Medulla oblongata (tissue), 1 donor: ENCODE results near the gene UPK2.

ENCODE experiments used
- DNase-seq: peaks from one replicate; pipeline ENCODE4 v3.0.0-alpha.2; 2015; ENCODE audit errors: extremely low spot score

The UPK2 gene

GRCh38 chr11:118956094-118956846 is at the start of gene UPK2:
TSS of gene UPK2 (plus strand) at chr11:118956298. CDS start at chr11:118956351, 53 bp downstream.
- DNase-seq, result peak; percentile 88

DNA sequence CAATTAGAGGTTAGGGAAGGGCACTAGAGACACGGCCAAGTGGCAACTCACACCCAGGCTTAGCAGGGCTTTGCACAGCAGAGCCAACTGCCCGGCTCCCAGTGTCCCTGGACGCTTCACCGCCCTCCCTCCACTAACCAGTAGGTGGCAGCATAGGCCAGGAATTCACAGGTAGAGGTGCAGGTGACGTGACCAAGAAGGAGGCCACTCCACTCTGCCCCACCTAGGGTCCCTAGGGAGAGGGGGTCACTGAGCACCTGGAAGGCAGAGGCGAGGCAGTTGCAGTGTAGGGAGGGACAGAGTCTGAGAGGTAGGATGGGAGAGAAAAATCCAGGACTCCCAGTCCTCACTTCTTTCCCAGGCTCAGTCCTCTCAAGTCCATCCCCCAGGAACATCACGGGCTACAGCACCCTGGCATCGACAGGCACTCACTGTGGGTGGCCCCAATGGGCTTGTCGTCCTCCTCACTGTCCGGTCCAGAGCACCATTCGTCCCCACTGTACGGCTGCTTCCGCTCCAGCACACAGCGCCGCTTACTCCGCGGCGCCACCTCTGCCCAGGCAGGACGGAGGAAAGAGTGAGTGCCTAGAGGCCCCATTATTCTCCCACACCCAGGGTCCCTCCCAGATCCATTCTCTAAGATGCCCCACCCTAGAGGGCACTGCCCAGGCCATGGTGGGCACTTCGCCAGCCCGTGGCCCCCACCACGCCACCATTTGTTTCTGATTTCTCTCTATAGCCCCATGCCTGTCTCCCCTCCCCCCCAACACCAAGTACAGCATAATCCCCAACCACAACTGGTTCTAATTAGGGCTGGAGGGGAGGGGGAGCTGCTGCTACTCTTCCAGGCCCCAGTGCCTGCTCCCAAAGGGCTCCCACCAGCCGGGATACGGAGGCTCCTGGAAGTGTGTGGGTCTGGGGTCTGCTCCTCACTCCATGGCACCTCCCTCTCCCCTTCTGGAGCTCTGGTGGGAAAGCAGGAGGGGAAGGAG is 48.8 kb upstream of the UPK2 start:
- peak; percentile 94 for DNase-seq

GRCh38 chr11:118908264-118908663 is 47.8 kb upstream of the UPK2 start:
- no peak for DNase-seq

GRCh38 chr11:118908901-118909618 is 47.0 kb upstream of the UPK2 start:
- peak; percentile 60 for DNase-seq

- no peak for DNase-seq
Measured at GRCh38 chr11:118909619-118910308, 46.3 kb upstream of the UPK2 start.

DNA sequence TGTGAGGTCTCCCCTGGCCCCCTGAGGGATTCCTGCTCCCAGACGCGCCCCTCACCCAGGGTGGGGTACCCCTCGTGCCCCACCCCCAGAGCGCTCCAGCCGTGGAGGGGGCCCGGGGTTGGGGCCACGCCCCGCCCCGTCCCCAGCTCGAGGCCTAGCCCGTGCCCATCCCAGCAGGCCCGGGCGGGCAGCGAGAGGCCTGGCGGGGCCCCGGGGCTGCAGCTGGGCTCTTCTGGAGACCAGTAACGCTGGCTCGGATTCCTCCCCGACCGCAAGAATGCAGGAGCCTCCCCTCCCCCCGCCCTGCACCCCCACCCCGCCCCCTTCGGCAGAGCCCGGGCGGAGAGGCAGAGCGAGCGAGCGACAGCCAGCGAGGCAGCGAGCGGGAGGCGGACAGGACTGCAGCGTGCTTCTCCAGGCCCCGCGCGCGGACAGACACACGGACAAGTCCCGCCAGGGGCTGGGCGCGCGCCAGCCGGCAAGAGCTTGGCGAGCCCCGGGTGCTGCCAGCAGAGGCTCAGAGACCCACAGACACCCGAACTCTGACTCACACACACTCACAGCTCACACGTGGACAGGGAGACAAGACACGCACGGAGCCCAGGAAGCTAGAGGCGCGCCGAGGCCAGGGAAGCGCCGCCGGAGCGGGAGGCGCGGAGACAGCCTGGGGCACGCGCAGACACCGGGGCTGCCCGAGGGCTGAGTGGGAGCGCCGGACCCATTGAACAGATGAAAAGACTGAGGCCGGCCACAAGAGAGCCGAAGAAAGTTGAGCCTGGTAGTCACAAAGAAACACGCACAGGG is 45.6 kb upstream of the UPK2 start:
- DNase-seq, result no peak

DNA sequence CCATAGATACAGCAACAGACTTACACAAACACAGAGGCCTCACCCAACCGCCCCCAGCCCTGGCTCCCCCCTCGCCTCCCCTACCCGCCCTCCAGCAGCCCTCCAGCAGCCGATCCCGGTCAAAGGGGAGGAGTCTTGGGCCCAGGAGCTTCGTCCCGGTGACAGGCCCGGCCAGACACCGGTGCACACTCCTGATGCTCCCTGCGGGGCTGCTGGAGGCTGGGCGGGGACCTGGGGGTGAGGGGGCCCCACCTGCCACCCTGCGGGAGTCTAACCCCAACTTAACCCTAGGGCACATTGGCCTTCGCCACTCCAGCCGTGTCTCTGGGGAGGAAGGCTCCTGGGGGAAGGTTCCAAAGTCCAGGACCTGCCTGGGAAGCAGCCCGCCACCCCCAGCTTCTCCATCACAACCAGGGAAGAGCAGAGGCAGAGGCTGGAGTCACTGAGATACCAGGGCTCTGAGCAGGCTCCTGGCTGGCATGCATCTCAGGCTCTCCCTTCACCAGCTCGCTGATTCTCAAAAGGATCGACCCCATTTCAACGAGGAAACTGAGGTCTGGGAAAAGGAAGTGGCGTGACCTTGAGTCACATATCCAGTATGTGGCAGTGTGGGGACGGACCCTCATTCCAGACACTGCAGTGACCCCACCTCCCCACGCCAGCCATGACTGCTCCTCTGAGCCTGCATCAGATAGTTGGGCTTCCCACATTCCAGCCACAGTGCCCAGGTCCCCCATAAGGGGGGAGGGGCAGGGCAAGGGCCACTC is 44.8 kb upstream of the UPK2 start:
- no peak for DNase-seq

- no peak for DNase-seq
Measured at GRCh38 chr11:118911880-118912741, 44.0 kb upstream of the UPK2 start.

- no peak for DNase-seq
Measured at GRCh38 chr11:118912742-118913410, 43.2 kb upstream of the UPK2 start.

DNA sequence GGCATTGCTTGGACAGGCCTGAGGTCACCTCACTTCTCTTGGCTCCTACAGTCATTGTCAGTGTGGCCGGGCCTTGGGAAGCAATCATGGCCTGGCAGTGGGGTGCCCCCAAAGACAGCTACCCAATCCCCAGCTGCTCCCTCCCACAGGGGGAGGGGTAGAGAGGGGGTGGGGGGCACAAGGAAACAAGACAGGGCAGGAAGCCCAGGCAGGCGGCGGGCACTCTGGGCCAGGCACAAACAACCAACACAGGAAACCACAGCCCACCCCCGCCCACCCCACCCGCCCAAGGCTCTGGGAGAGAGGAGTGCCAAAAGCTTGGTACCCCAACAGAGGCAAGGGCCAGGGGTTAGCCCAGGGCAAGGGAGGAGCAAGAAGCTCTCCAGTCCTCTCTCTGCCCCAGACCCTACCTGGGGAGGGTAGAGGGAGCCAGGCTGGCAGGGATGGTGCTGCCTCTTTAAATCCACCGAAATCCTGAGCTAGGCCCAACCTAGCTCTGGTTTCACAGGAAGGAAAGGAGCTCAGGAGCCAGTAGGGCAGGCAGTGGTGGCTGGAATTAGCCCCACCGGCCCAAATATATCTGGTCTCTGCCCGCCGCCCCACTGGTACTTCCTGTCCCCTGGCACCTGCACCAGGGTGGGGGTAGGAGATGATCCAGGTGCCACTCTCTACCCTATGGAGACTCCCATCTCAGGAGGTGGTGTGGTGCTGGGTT is 42.5 kb upstream of the UPK2 start:
- DNase-seq, result peak; percentile 62

- DNase-seq, result peak; percentile 77
Measured at GRCh38 chr11:118914178-118914918, 41.8 kb upstream of the UPK2 start.

GRCh38 chr11:118914987-118915386 is 41.1 kb upstream of the UPK2 start:
- no peak for DNase-seq

- no peak for DNase-seq
Measured at GRCh38 chr11:118915396-118915795, 40.7 kb upstream of the UPK2 start.

GRCh38 chr11:118915941-118916841 is 39.9 kb upstream of the UPK2 start:
- DNase-seq, result no peak

- no peak for DNase-seq
Measured at GRCh38 chr11:118916842-118917388, 39.2 kb upstream of the UPK2 start.
